HepG2 (cell line): Measurements from ENCODE around the gene ALB. TPM values are rescaled to one million over a fixed set of nuclear protein-coding genes. Genes with fewer than 3 reads are reported as not detected.
A peak's percentile ranks its signal among the peaks of the same experiment; 100 is the strongest.

Source experiments
- ATAC-seq: fragments of 200-7000 bp; cut with Tn5 transposase; 3 replicates; pipeline ENCODE4 v1.9.1; 2020; ENCODE audit warnings: mild to moderate bottlenecking, moderate library complexity
- BruUV-seq: library from RNA; stranded (reverse); fragments of 400-500 nt; replicated peaks from 2 replicates; lab custom pipeline; 2021; lab: Mats Ljungman, UMichigan
- CTCF ChIA-PET: fragments of 300-600 bp; formaldehyde crosslinking; extraction: SDS; loops from one replicate; lab custom pipeline; 2021; ENCODE audit warnings: low total read pairs, inconsistent platforms, low intra/inter-chr PET ratio; lab: Yijun Ruan, JAX
- POLR2A ChIA-PET: fragments of 350-600 bp; sonication (Branson Sonifier 250); formaldehyde crosslinking; loops from one replicate; lab custom pipeline; 2020; ENCODE audit warnings: antibody characterized with exemption, inconsistent platforms; lab: Yijun Ruan, JAX
- DNase-seq: peaks from one replicate; pipeline ENCODE4 v3.0.0-alpha.2; 2015; ENCODE audit warnings: low spot score
- FAIRE-seq: peaks from 3 replicates; lab custom pipeline; 2011; peaks lifted over from hg19 to GRCh38; lab: Jason Lieb, UNC
- H2AFZ ChIP-seq: one replicate; pipeline ENCODE4 v1.6.1; 2011; ENCODE audit warnings: low read length, inconsistent platforms
- H3K27ac ChIP-seq: fragments of 300-600 bp; 3 replicates; pipeline ENCODE4 v1.8.0; 2011; ENCODE audit warnings: mixed run types, mild to moderate bottlenecking, mixed read lengths, low read length, inconsistent platforms; ENCODE audit not compliant: insufficient read depth; ENCODE audit errors: extremely low read length
- H3K27me3 ChIP-seq, 2 experiments: fragments of 200-600 bp in 1 of 2; 2 replicates in 1 of 2; 3 replicates in 1 of 2; pipeline versions ENCODE4 v1.6.0 to v1.8.0; 2011; ENCODE audit warnings: low read length in 2 of 2, mild to moderate bottlenecking in 2 of 2, moderate library complexity in 2 of 2, inconsistent platforms in 1 of 2; ENCODE audit not compliant: insufficient read depth in 2 of 2, control insufficient read depth in 1 of 2
- H3K36me3 ChIP-seq, 2 experiments: fragments of 200-600 bp in 1 of 2; replicated peaks in 1 of 2; 2 replicates in 1 of 2; 3 replicates in 1 of 2; pipeline versions ENCODE4 v1.5.1 to v1.8.0; 2011; ENCODE audit warnings: low read length in 2 of 2, inconsistent platforms in 1 of 2; ENCODE audit not compliant: insufficient read depth in 2 of 2, control insufficient read depth in 1 of 2
- H3K4me1 ChIP-seq: 2 replicates; pipeline ENCODE4 v1.5.1; 2012; ENCODE audit warnings: low read length, inconsistent platforms; ENCODE audit not compliant: insufficient read depth
- H3K4me2 ChIP-seq: 2 replicates; pipeline ENCODE4 v1.6.0; 2011; ENCODE audit warnings: low read depth, low read length, inconsistent platforms
- H3K4me3 ChIP-seq, 3 experiments: fragments of 200-600 bp in 1 of 3; sonication (generic), shearing (Covaris generic) in 1 of 3; replicated peaks in 1 of 3; 2 replicates each; pipeline ENCODE4 v1.5.1; 2011 to 2016; ENCODE audit warnings: low read length in 3 of 3, inconsistent platforms in 2 of 3, low read depth in 2 of 3, mild to moderate bottlenecking in 2 of 3, control low read depth in 1 of 3, mixed read lengths in 1 of 3; ENCODE audit not compliant: insufficient read depth in 1 of 3
- H3K79me2 ChIP-seq: one replicate; pipeline ENCODE4 v1.6.1; 2011; ENCODE audit warnings: low read length, inconsistent platforms; ENCODE audit not compliant: insufficient read depth
- H3K9ac ChIP-seq: 2 replicates; pipeline ENCODE4 v1.6.0; 2011; ENCODE audit warnings: mild to moderate bottlenecking, low read depth, low read length, inconsistent platforms; ENCODE audit not compliant: insufficient read depth
- H3K9me3 ChIP-seq: 2 replicates; pipeline ENCODE4 v1.5.1; 2012; ENCODE audit warnings: mild to moderate bottlenecking, low read length
- H4K20me1 ChIP-seq: 2 replicates; pipeline ENCODE4 v1.6.0; 2011; ENCODE audit warnings: inconsistent platforms, mild to moderate bottlenecking, low read length, moderate library complexity; ENCODE audit not compliant: insufficient read depth
- CREB1 ChIP-seq, 2 experiments: fragments of 450-650 bp in 1 of 2; IDR thresholded peaks; 2 replicates each; pipeline ENCODE4 v1.6.1; 2016 to 2017; ENCODE audit warnings: control low read depth in 1 of 2, mild to moderate bottlenecking in 1 of 2, missing compliant biosample characterization in 1 of 2, missing genetic modification characterization in 1 of 2
- FOXA1 ChIP-seq, 2 experiments: fragments of 450-650 bp in 1 of 2; sonication (generic) in 1 of 2; formaldehyde crosslinking in 1 of 2; IDR thresholded peaks; 2 replicates each; pipeline versions ENCODE4 v1.4.0 to v1.6.1; 2016 to 2020; ENCODE audit warnings: missing genetic modification reagents in 1 of 2
- GMEB2 ChIP-seq: IDR thresholded peaks from 2 replicates; pipeline ENCODE4 v1.6.1; 2016; ENCODE audit warnings: missing biosample characterization, missing genetic modification reagents, low read depth
- GRHL1 ChIP-seq: sonication (generic); formaldehyde crosslinking; conservative IDR thresholded peaks from 2 replicates; pipeline ENCODE4 v1.8.0; 2022; ENCODE audit warnings: missing genetic modification reagents
- HNRNPH1 ChIP-seq: fragments of 200-400 bp; formaldehyde crosslinking; optimal IDR thresholded peaks from 2 replicates; pipeline ENCODE3; 2017; ENCODE audit warnings: mild to moderate bottlenecking, low read depth, low read length
- HOMEZ ChIP-seq: IDR thresholded peaks from 2 replicates; pipeline ENCODE4 v1.6.1; 2016; ENCODE audit warnings: low read depth
- JUNB ChIP-seq: sonication (generic); formaldehyde crosslinking; IDR thresholded peaks from 2 replicates; pipeline ENCODE4 v1.8.0; 2022; ENCODE audit warnings: missing genetic modification reagents, mild to moderate bottlenecking, borderline replicate concordance
- KDM5A ChIP-seq: fragments of 200-600 bp; sonication (generic); IDR thresholded peaks from 2 replicates; pipeline ENCODE4 v1.7.0; 2018; ENCODE audit warnings: antibody characterized with exemption, mild to moderate bottlenecking, low read length, borderline replicate concordance
- KDM5B ChIP-seq: sonication (generic); formaldehyde crosslinking; IDR thresholded peaks from 2 replicates; pipeline ENCODE4 v1.4.0; 2020; ENCODE audit warnings: missing genetic modification reagents, mild to moderate bottlenecking, borderline replicate concordance
- MBD4 ChIP-seq: IDR thresholded peaks from 2 replicates; pipeline ENCODE4 v1.6.1; 2012; ENCODE audit warnings: low read length, inconsistent platforms, borderline replicate concordance
- NONO ChIP-seq, 2 experiments: fragments of 450-650 bp in 1 of 2; sonication (generic) in 1 of 2; formaldehyde crosslinking in 1 of 2; IDR thresholded peaks in 1 of 2; conservative IDR thresholded peaks in 1 of 2; 2 replicates each; pipeline versions ENCODE4 v1.6.1 to v1.8.0; 2017 to 2022; ENCODE audit warnings: mild to moderate bottlenecking in 1 of 2, missing genetic modification reagents in 1 of 2, moderate library complexity in 1 of 2
- POLR2A ChIP-seq, 2 experiments: IDR thresholded peaks; 2 replicates each; pipeline ENCODE4 v1.6.1; 2011; ENCODE audit warnings: low read depth in 2 of 2, low read length in 2 of 2, mild to moderate bottlenecking in 1 of 2, moderate library complexity in 1 of 2; ENCODE audit not compliant: insufficient read depth in 1 of 2
- POLR2AphosphoS5 ChIP-seq: IDR thresholded peaks from 2 replicates; pipeline ENCODE4 v1.6.1; 2012; ENCODE audit warnings: low read depth, low read length
- U2AF2 ChIP-seq: fragments of 200-400 bp; formaldehyde crosslinking; IDR thresholded peaks from 2 replicates; pipeline ENCODE4 v1.6.1; 2017; ENCODE audit warnings: low read depth, mild to moderate bottlenecking, low read length
- YY1 ChIP-seq: IDR thresholded peaks from 2 replicates; pipeline ENCODE4 v1.6.1; 2011; ENCODE audit warnings: low read length, low read depth, moderate library complexity, mild to moderate bottlenecking; ENCODE audit not compliant: insufficient read depth, insufficient replicate concordance
- ZFAT ChIP-seq: sonication (generic); formaldehyde crosslinking; conservative IDR thresholded peaks from 2 replicates; pipeline ENCODE4 v1.8.1; 2023; ENCODE audit warnings: missing genetic modification reagents, inconsistent platforms
- ZNF264 ChIP-seq: sonication (generic); formaldehyde crosslinking; IDR thresholded peaks from 2 replicates; pipeline ENCODE4 v1.4.0; 2020; ENCODE audit warnings: missing genetic modification reagents
- ZNF530 ChIP-seq: sonication (generic); formaldehyde crosslinking; IDR thresholded peaks from 2 replicates; pipeline ENCODE4 v1.5.0; 2020; ENCODE audit warnings: low read depth, mild to moderate bottlenecking, missing genetic modification reagents
- WGBS: methylation state at CpG from one replicate; pipeline ENCODE4 v1.1.6; 2017; ENCODE audit warnings: low lambda C conversion rate; 5-methylcytosine and 5-hydroxymethylcytosine counted together
- in situ Hi-C: cut with HindIII; loops from 2 replicates; pipeline ENCODE4 v1.10.0; 2017; ENCODE audit warnings: low pct_unique_long_range_greater_than_20kb; ENCODE audit not compliant: extremely low pct_ligation_motif_present
- intact Hi-C: fragments of 100-400 bp; cut with micrococcal nuclease; formaldehyde crosslinking; loops from one replicate; pipeline ENCODE4 v1.10.0; 2022; ENCODE audit not compliant: unreplicated experiment
- polyA plus RNA-seq, 8 experiments: library from polyadenylated mRNA; depleted of rRNA in 3 of 8; stranded (reverse) in 7 of 8; unstranded in 1 of 8; fragments of >200 nt; fragmentation: Illumina TruSeq in 4 of 8; extraction: Trizol in 4 of 8; gene quantifications; 2 replicates each; pipeline versions ENCODE4 v1.2.1 to v1.2.3, GENCODE V29; 2011 to 2016; ENCODE audit warnings: low read depth in 4 of 8, missing spikeins in 1 of 8, mixed read lengths in 1 of 8; ENCODE audit not compliant: insufficient read depth in 1 of 8
- total RNA-seq, 5 experiments: library from RNA; depleted of rRNA; stranded (reverse); fragments of >200 nt; fragmentation: Illumina TruSeq; extraction: Trizol; gene quantifications; 2 replicates each; pipeline ENCODE4 v1.2.3, GENCODE V29; 2016; ENCODE audit warnings: low read depth in 1 of 5

Gene ALB
- total and polyA plus RNA-seq, 2 of the 13 experiments (the other 11 are each of a cell fraction or from before 2014, with no cell fraction given): 22,259 to 22,625 TPM

- Histone ChIP-seq H3K27me3 (no peaks in the 10 kb centered on the region), H3K27ac (peak overlapping the region; percentile 64), H2AFZ (no peak overlapping the region), H3K9ac (peak overlapping the region; percentile 36; the same call in 1 of the 2 replicates), H3K36me3 (peaks cover 6 to 34% of the 10 kb centered on the region in 2 experiments), H3K79me2 (peaks cover 47% of the 10 kb centered on the region), H3K9me3 (no peaks in the 10 kb centered on the region), H3K4me2 (peak overlapping the region; percentile 66), H3K4me1 (peaks cover 67% of the 10 kb centered on the region), H4K20me1 (peaks cover 9% of the 10 kb centered on the region; the same call in 1 of the 2 replicates), H3K4me3 (peak overlapping the region in 2 of 3 experiments; percentile 29 to 48; a peak in 3 of 6 replicates)
- ATAC-seq: no peak
- FAIRE-seq: no peak
- in situ Hi-C loops: loop anchor here (5.0 kb wide), 1 partner anchor 100 kb away; no protein-coding TSS in a partner anchor
- ChIA-PET POLR2A (no interaction called here), CTCF (interaction anchor here (1.3 kb wide), 1 partner anchor 100 kb away, joined by 5 read pairs; no protein-coding TSS in a partner anchor)
- intact Hi-C loops: loop anchor here (10.0 kb wide), 1 partner anchor 213 kb away; no protein-coding TSS in a partner anchor
- WGBS: 51% methylated on average over 5 of the region's 5 CpGs
- no peak for DNase-seq
- BruUV-seq: no TSS peak
- no peak for TF ChIP-seq KDM5B (CRISPR knock-in tag)
- no peak for TF ChIP-seq HOMEZ (CRISPR knock-in tag)
- no peak for TF ChIP-seq U2AF2
- no peak for TF ChIP-seq CREB1 (IDR thresholded peaks at IDR 0.05)
- 0 out of 2 replicates have a peak, but pooled peaks have one; percentile 19 for TF ChIP-seq CREB1 (CRISPR knock-in tag; IDR thresholded peaks at IDR 0.05)
- TF ChIP-seq YY1: no peak
- no peak for TF ChIP-seq HNRNPH1
- no peak for TF ChIP-seq JUNB (CRISPR knock-in tag)
- TF ChIP-seq GMEB2: no peak
- TF ChIP-seq NONO (IDR thresholded peaks at IDR 0.05): no peak
- TF ChIP-seq NONO (CRISPR knock-in tag; conservative IDR thresholded peaks at IDR 0.05): 0 out of 2 replicates have a peak, but pooled peaks have one; percentile 31
- TF ChIP-seq FOXA1 (IDR thresholded peaks at IDR 0.05): no peak
- TF ChIP-seq FOXA1 (CRISPR knock-in tag; IDR thresholded peaks at IDR 0.05): no peak
- TF ChIP-seq MBD4: 0 out of 2 replicates have a peak, but pooled peaks have one; percentile 2
- TF ChIP-seq POLR2AphosphoS5: peak; percentile 76
- peak in 1 of 2 experiments; percentile 44; a peak in 1 of 4 replicates for TF ChIP-seq POLR2A (IDR thresholded peaks at IDR 0.05; ENCODE audit: insufficient read depth in 1 of 2, low read depth in 2 of 2, low read length in 2 of 2)
- no peak for TF ChIP-seq GRHL1 (CRISPR knock-in tag)
- peak; percentile 26; the same call in 1 of the 2 replicates for TF ChIP-seq KDM5A
- TF ChIP-seq ZFAT (CRISPR knock-in tag): 0 out of 2 replicates have a peak, but pooled peaks have one; percentile 5
- TF ChIP-seq ZNF530: no peak
- TF ChIP-seq ZNF264 (CRISPR knock-in tag): peak; percentile 21; the same call in 1 of the 2 replicates
Observed at GRCh38 chr4:73442275-73442674, 38.2 kb downstream of the ALB start.
